ENCODE data around the gene NFILZ.

DNA sequence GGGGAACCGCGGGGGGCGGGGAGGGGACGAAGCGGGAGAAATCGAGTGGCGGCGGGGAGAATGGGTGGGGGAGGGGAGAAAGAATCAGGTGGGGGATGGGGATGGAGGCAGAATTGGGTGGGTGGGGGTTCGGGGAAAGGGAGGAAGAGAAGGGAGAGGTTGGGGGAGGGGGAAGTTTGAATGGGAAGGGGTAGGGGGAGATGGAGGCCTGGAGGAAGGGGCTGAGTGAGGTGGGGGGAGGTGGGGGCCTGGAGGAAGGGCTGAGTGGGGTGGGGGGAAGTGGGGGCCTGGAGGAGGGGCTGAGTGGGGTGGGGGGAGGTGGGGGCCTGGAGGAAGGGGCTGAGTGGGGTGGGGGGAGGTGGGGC is 19.5 kb upstream of the NFILZ start:
- TF ChIP-seq, protein P1, sequence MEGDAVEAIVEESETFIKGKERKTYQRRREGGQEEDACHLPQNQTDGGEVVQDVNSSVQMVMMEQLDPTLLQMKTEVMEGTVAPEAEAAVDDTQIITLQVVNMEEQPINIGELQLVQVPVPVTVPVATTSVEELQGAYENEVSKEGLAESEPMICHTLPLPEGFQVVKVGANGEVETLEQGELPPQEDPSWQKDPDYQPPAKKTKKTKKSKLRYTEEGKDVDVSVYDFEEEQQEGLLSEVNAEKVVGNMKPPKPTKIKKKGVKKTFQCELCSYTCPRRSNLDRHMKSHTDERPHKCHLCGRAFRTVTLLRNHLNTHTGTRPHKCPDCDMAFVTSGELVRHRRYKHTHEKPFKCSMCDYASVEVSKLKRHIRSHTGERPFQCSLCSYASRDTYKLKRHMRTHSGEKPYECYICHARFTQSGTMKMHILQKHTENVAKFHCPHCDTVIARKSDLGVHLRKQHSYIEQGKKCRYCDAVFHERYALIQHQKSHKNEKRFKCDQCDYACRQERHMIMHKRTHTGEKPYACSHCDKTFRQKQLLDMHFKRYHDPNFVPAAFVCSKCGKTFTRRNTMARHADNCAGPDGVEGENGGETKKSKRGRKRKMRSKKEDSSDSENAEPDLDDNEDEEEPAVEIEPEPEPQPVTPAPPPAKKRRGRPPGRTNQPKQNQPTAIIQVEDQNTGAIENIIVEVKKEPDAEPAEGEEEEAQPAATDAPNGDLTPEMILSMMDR (IDR thresholded peaks at IDR 0.05; ENCODE audit: low read depth, low read length) = no peak
- TF ChIP-seq EZH2phosphoT487 (IDR thresholded peaks at IDR 0.05; ENCODE audit: low read depth) = no peak
